Stimulated activated CD8-positive, alpha-beta memory T cell treated with anti-CD3 and anti-CD28 coated beads, Interleukin-7, amount 100 ng/mL, for 1 hour (primary cell): ENCODE measurements around the gene CELA2B.
"Not testable (repeated sequence)": the region's sequence is repeated elsewhere in the genome, so short reads cannot be mapped to it uniquely, and the experiment has no call there.

Source experiments
- DNase-seq, 2 donors: peaks; one replicate each; pipeline ENCODE4 v3.0.0-alpha.2; 2020; ENCODE audit warnings: low read depth in 2 of 2

Gene CELA2B

GRCh38 chr1:15500184-15501178, 24.6 kb downstream of the CELA2B start:
- no peak for DNase-seq

- DNase-seq: peak; percentile 4 to 13
These were observed 25.5 kb downstream of the CELA2B start for GRCh38 chr1:15501208-15502032.

- DNase-seq: no peak
These were observed 28.5 kb downstream of the CELA2B start for GRCh38 chr1:15504436-15504835.

- DNase-seq: no peak
These were observed 30.9 kb downstream of the CELA2B start for GRCh38 chr1:15506831-15507230.

GRCh38 chr1:15507278-15507677, 31.4 kb downstream of the CELA2B start:
- no peak for DNase-seq

GRCh38 chr1:15508700-15509487, 33.0 kb downstream of the CELA2B start:
- DNase-seq: no peak

GRCh38 chr1:15509586-15509985, 33.7 kb downstream of the CELA2B start:
- no peak for DNase-seq

- DNase-seq: no peak
These were observed 34.9 kb downstream of the CELA2B start for GRCh38 chr1:15510611-15511405.

- DNase-seq: no peak
These were observed 37.3 kb downstream of the CELA2B start for GRCh38 chr1:15513192-15513591.

- DNase-seq: no peak
These were observed 38.0 kb downstream of the CELA2B start for GRCh38 chr1:15513919-15514318.

GRCh38 chr1:15514557-15514956, 38.7 kb downstream of the CELA2B start:
- DNase-seq: not testable (repeated sequence)

GRCh38 chr1:15515022-15515663, 39.2 kb downstream of the CELA2B start:
- no peak for DNase-seq

- DNase-seq: no peak
These were observed 43.7 kb downstream of the CELA2B start for GRCh38 chr1:15519625-15520024.

GRCh38 chr1:15521206-15521906, 45.5 kb downstream of the CELA2B start:
- DNase-seq: not testable (repeated sequence)

- no peak for DNase-seq
These were observed 46.6 kb downstream of the CELA2B start for GRCh38 chr1:15522551-15522950.

GRCh38 chr1:15523104-15524020, 47.5 kb downstream of the CELA2B start:
- DNase-seq: no peak

- DNase-seq: no peak
These were observed 48.0 kb downstream of the CELA2B start, which contains the start of gene CASP9 for GRCh38 chr1:15524021-15524282. Gene CASP9, minus strand, starts transcription at chr1:15524215. Its CDS starts 15 bp downstream, at chr1:15524200.

- peak; percentile 100 for DNase-seq
These were observed 48.6 kb downstream of the CELA2B start for GRCh38 chr1:15524283-15525049.
